Anterior cingulate cortex (tissue), 58 donors: ENCODE measurements around the gene SLC35G1.
A peak's percentile ranks its signal among the peaks of the same experiment; 100 is the strongest.

Source experiments
- DNase-seq, 58 donors: peaks; one replicate each; lab custom pipeline; 2025; lab: John Stamatoyannopoulos, UW

SLC35G1 gene

DNA sequence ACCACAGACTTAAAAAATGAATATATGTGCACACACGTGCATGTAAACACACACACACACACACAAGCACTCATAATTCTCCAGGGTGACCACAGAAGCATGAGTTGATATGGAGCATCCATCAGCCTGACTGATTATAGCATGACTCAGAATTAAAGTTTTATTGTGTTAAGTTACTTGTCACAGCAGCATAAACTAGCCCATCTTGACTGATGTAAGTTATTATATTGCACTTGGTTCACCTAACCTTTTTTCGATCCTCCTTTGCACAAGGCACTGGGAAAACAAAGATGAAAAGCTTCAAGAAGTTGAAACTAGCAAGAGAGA, 18.8 kb upstream of the SLC35G1 start:
- DNase-seq: no peak

DNA sequence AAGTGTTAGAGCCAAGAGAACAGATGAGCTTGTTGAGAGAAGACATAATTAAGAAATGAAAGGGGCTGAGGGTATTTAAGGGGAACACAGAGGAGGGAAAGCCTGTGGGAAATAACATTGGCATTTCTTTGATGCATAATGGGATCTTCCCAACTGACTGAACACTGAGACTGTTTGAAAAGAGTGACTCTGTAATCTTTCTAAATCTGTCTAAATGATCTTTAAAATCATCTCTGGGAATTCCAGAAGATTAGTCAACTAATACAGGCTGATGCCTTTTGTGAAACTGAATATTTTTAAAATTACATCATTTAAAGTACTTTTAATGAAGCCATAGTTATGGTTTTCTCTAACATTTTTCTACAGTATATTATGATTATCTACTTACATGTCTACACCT, 17.4 kb upstream of the SLC35G1 start:
- no peak for DNase-seq

DNA sequence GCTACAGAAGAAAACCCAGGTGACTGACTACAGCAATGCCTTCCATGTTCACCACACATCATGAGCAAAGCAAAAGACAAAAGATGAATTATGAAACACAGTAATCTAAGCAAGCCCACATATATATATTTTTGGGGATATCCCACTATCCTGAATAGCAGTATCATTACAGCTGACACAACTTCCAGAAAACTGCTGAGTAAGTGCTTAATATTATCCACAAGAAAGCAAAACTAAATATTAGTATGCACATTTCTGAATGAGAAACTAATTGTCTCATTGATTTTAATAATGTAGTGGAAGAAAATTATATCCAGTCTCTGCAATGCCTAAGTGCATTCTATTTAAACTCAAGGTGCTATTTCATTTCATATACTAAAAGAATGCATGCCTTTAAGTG, 14.5 kb upstream of the SLC35G1 start:
- no peak for DNase-seq

DNA sequence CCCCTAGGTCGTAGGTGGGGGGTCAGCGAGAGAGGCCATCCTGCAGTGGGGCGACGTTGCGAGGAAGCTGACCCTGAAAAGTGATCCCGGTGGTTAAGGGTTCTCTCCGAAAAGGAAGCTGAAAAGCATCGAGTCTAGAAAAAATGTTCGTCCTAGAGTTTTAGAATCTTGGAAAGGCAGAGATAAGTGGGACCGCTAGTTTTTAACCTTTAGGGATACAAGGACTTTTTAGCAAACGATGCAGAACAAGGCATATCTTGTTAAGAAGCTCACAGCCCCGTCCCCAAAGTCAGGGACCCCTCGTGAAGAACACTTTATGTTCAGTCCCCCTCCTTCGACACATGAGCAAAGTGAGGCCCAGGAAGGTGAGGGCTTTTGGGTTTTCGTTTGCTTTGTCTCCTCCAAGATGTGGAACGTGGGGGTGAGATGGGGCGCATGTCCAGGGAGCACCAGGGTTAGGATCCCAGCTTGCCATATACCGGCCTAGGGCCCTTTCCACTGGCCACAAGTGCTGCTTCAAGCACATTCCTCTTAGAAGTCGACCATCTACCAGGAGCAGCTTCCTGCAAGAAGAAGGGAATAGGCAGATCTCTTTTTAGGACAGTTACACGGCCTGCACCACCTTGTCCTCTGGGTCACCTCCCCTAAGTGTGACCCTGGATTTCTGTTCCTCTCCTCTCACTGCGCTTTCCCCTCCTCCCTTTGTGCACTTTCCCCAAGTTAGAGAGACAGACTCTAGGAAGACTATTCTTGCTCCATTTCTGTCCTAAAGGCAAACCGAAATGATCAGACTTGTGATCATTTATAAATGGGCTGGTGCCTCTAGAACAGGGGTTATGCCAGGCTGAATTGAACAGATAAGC, 969 bp downstream of the SLC35G1 start:
- no peak for DNase-seq

DNA sequence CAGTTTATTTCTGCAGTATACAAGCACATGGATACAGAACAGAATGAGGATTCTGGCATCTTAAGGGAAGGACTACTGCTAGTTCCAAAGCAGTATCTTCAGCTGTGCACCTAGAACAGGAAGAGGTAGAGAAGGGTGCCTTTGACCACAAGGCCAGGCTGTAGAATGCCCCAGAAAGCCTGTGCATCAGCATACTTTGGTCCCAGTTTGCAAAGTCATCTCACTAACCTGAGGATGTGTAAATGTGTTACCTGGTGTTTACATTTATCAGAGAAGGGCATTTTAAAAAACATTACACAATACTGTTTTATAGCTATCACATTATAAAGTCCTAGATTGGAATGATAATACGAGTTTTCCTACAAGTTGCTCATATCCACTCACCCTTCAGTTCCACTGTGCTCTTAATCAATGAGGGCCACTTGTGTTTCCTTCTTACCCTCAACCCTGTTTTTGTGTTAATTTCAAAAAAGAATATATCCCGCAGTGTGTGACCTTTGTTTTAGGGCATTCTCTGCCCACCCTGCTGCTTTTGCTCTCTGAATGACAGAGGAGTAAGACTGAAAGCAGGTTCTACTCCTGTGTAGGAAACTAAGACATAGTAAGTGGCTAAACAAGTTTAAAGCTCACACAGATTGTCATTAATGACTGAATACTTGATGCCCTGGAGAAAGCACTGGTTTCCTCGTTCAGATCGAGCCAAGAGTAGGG, 3.4 kb downstream of the SLC35G1 start:
- no peak for DNase-seq

DNA sequence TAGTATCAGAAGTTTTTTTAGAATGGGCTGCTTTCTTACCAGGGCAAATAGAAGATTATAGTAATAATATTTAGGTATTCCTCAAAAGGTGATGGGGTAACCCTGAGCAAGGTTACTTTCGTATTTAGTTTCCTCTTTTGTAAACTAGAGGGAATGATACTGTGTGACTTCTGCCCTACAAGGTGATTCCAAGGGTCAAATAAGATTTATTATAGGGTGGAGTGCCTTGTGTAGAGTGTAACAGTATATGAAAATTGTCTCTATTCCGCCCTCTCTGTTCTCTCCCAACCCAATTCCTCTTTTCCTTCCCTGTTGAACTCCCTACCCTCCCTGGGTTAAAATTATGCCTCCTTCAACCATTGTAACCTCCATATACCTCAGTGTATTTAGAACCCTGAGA, 5.3 kb downstream of the SLC35G1 start:
- no peak for DNase-seq

DNA sequence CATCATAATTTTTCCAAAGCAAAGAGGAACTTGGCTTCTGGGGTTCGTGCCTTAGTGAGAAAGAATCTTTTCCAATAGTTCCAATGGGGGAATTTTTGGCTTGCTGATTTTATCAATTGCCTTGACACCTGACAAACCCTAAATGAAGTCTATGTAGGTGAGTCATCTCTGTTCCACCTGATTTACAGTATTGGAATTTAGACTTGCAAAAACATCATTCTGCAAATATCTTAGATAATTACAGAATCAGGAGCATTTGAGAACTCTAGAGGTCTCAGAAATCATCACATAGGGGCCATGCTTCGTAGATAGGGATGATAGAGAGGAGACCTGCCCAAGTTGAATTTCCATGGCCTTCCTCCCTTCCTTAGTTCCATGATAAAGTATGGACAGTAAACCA, 9.3 kb downstream of the SLC35G1 start:
- no peak for DNase-seq

DNA sequence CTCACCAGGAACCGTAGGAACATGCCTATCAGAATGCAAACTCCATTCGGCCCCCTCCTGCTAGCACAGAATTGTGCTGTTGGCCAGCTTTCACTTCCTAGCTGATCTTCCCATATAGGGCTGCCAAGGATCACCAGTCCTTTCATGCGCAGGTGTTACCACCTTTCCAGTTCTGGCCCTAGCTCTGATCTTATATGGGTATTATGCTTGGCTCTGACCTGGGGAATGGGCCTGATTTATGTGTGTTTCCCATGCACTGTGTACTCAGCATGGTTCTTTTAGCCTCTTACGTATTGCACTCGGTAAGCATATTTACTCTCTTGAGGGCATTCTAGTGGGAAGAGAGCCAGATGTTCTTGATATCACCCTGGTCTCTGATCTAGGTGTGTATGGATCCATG, 11.1 kb downstream of the SLC35G1 start:
- DNase-seq: no peak

DNA sequence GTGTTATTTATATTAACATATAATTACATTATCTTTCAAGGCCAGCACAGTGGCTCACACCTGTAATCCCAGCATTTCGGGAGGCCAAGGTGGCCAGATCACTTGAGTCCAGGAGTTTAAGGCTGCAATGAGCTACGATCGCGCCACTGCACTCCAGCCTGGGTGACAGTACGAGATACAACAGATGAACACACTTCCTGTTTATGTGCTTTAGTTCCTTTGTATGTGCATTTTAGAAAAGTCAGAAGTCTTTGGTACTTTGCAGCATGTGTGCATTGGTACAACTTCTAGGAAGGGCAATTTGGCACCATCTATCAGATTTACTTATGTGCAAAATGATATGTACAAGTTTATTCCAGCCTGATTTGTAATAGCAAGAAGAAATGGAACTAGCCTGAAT, 13.3 kb downstream of the SLC35G1 start:
- no peak for DNase-seq

DNA sequence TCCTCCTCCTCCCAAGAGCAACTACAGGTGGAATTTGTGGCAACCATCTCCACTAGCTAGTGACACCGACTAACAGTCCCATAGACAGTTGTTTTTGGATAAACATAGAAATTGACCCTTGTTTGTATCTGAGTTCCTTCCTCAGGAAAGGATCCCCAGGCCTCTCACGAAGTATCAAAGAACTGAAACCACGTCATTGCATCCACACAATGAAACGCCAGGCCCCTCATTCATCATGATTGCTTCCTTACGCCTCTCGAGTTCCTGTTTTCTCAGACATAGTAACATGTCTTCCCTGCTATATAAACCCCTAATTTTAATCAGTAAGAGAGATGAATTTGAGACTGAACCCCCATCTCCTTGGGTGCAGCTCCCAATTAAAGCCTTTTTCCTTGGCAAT, 18.1 kb downstream of the SLC35G1 start:
- DNase-seq: no peak

DNA sequence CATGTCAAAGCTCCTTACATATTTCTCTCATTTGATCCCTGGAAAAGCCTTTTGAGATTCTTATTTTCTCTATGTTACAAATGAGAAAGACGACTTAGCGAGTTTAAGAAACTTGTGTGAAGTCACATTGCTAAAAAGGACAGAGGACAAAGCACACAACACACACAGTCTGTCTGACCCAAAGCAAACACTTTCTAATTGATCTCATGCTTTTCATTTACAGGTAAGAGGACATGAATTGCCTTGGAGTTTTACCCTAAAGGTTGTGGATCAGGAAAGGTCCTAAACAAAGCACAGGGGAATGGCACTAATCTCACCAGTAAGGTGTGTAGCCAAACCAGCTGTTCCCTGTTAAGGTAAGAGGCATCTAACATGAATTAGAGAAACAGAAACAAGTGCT, 18.7 kb downstream of the SLC35G1 start:
- DNase-seq: no peak

DNA sequence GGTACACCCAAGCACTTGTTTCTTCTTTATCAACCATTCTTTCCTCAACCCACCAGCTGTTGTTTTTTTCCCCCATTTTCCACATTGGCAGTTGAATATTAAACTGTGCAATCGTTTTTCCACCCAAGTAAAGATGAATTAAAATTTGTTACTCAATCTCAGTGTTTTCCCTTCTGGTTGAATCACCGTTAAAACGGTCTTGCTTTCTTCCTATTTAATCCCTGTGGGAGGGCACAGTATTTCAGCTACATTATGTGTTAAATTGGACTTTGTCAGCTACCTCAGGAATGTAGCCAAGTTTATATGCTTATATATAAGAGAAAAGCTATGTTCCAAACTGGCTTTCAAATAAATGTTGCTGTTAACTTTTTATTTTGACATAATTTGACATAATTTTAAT, 19.9 kb downstream of the SLC35G1 start:
- no peak for DNase-seq

DNA sequence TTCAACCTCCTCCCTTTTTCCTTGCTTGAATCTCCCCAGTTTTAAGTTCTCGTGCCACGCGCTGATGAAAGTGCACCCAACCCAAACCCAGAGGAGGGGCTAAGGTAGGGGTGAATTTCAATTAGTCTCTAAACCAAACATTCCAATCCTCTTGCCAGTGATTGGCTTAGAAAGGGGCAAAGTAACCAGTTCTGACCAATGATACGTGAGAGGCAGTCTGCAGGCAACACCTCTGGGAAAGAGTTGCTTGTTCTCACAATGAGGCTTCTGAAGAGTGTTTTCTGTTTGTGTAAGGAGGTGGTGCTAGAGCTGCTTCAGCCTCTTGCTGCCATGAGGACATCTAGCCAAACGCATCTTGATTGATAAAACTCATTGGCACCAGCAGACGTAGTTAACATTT, 21.8 kb downstream of the SLC35G1 start:
- no peak for DNase-seq

DNA sequence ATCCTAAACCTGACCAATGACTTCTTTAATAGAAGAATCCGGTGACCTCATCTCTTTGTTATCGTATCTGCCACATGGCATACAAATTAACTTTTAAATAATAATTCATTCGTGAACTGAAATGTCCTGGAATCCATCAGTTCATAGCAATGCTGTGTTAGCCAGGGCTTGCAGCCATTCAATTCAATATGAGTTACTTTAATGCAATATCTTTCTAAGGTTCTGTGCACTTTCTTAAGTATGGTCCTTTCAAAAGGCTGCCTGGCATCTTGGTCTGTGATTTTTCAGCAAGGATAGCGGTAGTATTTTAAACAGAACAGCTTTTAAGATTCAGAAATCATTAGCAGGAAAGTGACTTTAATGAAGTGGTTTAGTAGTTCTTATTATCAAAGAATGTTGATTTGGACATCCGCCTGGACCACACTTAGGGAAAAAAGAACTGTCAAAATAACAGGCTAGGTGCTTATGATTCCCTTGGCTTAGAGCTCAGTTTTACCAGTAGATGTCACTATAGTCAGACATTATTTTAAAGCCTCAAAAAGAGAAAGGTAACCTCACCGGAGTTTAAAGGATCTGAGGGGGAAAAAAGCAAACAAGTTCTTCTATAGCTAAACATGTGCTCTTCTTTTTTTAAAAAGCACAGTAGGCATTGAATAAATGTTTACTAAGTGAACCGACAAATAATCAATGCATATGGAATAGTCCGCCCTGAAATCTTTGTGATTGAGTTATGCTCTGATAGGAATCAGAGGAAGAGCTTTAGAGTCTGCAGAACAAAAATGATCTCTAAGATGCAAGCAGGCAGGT, 22.7 kb downstream of the SLC35G1 start:
- DNase-seq: peak in 1 of 58 donors; percentile 8

DNA sequence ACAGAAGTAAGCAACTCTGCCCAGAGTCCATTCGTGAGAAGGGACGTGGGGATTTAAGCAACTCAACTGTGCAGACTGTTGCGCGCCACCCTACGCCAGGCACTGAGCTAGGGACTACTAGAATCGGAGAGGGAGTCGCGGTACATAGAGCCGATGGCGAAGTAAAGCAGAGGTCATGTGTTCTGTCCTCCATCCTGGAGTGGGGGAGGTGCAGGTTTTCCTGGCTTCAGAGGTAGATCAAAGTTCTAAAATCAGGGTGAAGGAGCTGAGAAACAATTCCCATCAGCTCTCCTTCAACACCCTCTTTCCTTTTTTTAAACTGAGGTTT, 23.2 kb downstream of the SLC35G1 start:
- no peak for DNase-seq

DNA sequence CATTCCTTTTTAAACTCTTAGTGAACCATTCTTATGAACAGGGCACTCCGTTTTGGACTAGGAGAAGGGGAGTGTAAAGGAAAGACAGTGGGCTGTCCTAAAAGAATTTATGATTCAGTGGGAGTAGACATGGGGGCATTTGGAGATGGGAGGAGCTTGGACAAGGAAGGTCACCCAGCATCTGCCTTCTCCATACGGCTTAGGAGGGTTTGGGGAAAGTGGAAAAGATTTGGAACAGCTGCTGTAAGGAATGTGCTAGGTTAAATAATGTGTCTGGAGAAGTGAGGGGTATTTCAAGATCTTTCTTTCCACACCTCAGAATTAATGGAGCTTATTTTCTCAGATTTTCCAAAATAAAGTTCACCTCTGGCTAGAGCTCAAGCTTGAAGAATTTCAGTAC, 24.0 kb downstream of the SLC35G1 start:
- DNase-seq: no peak

DNA sequence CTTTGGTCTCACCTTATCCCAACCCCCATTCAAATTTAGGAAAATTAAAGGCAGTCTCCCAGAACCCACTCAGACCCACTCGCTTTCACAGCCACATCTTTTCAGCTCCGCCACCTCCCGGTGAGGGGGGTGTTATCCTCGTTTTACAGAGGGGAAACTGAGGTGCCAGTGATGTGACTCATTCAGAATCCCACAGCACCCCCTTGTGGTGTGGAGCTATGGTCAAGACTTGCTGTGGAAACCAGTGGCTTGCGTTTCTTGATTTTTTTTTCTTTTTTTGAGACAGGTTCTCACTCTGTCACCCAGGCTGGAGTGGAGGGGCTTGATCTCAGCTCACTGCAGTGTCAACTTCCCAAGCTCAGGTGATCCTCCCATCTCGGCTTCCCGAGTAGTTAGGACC, 27.6 kb downstream of the SLC35G1 start:
- no peak for DNase-seq

DNA sequence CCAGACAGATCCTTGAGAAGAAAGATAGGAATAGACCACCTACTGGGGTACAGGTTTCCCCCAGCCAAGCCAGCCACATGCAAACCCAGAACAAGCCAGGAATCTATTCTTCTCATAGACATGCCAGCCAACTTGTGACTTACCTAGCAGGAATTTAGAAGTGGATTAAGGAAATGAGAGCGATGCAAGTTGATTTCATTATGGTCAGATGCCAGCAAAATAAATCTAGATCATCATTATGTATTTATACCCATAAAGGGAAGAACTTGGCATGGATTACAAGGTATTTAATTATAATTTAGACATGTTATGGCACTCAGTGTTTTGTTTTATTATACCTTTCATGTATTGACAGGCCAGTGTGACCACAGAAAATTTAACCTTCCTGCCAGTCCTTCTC, 32.8 kb downstream of the SLC35G1 start:
- DNase-seq: no peak

DNA sequence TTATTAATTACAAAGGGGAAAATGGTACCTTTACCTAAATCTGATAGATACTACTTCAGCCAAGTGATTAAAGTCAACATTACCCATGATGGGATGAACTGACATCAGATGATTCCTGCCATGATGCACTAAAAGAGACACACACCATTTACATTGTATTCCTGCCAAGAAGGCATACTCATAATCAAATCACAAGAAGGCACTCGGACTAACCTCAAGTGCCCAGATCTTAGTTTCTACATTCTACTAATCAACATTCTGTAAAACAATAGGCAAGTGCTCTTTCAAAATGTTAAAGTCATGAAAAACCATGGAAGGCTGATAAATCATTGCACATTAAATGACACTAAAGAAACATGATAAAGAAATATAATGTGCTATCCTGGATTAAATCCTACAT, 44.4 kb downstream of the SLC35G1 start:
- no peak for DNase-seq

DNA sequence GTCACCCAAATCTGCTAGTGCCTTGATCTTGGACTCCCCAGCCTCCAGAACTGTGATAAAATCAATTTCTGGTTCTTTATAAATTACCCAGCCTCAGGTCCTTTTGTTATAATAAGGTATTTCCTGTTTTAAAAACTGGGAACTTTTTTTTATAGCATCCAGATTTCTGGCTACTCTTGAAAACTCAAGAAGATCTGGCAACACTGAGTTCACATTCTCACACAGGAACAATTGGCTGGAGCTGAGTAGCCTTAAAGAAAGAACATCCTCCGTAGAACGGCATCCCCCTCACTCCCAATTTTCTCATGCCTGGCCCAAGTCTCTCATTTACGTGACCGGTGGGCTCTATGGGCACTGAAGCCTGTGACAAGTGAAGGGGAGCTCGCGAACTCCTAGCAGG, 47.1 kb downstream of the SLC35G1 start:
- DNase-seq: no peak

DNA sequence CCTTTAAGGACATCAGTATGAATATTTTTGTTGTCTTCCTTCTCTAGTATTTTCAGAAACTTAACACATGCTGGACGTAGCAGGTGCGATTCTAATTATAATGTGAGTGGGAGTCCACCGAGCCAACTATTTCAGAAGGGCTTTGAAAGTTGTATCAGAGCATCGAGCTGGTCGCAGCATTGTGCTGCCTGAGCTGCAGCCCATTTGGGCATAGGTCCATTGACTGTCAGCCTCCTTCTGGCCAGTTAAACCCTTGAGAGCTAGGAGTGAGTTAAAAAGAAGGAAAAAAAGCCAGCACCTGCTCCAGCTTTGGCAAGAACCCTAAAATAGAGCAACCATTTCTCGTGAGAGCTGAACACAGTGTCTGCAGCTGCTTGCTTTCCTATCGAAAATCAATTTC, 47.8 kb downstream of the SLC35G1 start:
- DNase-seq: peak in 1 of 58 donors; percentile 2

DNA sequence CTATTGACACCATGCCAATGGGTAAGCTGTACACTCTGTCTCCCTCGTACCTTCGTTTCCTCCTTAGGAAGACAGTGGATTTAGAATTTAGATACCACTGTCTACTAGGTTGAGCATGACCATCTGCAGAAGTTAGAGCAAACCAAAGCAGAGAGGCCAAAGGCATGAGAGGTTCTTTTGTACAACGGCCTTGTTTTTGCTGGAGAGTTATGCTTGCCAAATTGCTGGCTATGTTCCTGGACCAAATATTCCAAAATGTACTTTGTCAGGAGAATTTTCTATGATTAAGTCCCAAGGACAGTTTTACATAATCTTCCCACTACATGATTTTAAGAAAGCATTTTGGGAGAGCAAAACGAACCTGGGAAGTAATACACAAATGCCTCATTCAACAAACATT, 52.0 kb downstream of the SLC35G1 start:
- no peak for DNase-seq
